Tibial artery (tissue), 4 donors: ENCODE data around the gene ZNRD2.

ENCODE experiments used
- DNase-seq, 2 donors: peaks; one replicate each; pipeline ENCODE4 v3.0.0-alpha.2; 2019
- H3K27ac ChIP-seq, 2 donors: fragments of 200-600 bp; sonication (generic) in 1 of 2; 1 replicate in 1 of 2; 2 replicates in 1 of 2; pipeline ENCODE4 v1.5.1; 2018 to 2019; ENCODE audit warnings: mild to moderate bottlenecking in 1 of 2
- H3K27me3 ChIP-seq, 2 donors: fragments of 200-600 bp; sonication (generic) in 1 of 2; one replicate each; pipeline versions ENCODE4 v1.5.1 to v1.6.0; 2016 to 2019
- H3K36me3 ChIP-seq, 3 donors: fragments of 200-600 bp; sonication (generic) in 2 of 3; one replicate each; pipeline ENCODE4 v1.5.1; 2016 to 2019; ENCODE audit warnings: mild to moderate bottlenecking in 2 of 3
- H3K4me1 ChIP-seq, 4 donors: fragments of 200-600 bp; sonication (generic) in 2 of 4; 1 replicate in 3 of 4; 2 replicates in 1 of 4; pipeline ENCODE4 v1.5.1; 2016 to 2019
- H3K4me3 ChIP-seq, 2 donors: fragments of 200-600 bp; sonication (generic) in 1 of 2; 1 replicate in 1 of 2; 2 replicates in 1 of 2; pipeline ENCODE4 v1.5.1; 2018 to 2019; ENCODE audit warnings: mild to moderate bottlenecking in 2 of 2
- H3K9me3 ChIP-seq, 3 donors: fragments of 200-600 bp; sonication (generic) in 1 of 3; one replicate each; pipeline ENCODE4 v1.5.1; 2016 to 2019
- CTCF ChIP-seq, 2 experiments: fragments of 200-600 bp in 1 of 2; fragments of 450-650 bp in 1 of 2; IDR thresholded peaks; one replicate each; pipeline ENCODE4 v1.5.1; 2017 to 2019; ENCODE audit warnings: antibody characterized with exemption in 2 of 2, mild to moderate bottlenecking in 1 of 2, moderate library complexity in 1 of 2
- intact Hi-C: fragments of 100-400 bp; cut with DNase I; formaldehyde crosslinking; loops from one replicate; pipeline ENCODE4 v1.15.0; 2023; ENCODE audit warnings: low total_unique reads

The ZNRD2 gene

GRCh38 chr11:65599216-65599954 is 29.1 kb downstream of the ZNRD2 start:
- no peak for TF ChIP-seq CTCF (IDR thresholded peaks at IDR 0.05)
- H3K27me3 ChIP-seq: no peaks in the 10 kb centered on the region
- DNase-seq: peak in 1 of 2 donors; percentile 66
- no peak overlapping the region for H3K27ac ChIP-seq
- H3K4me1 ChIP-seq: peaks cover 0 to 7% (median 0%) of the 10 kb centered on the region in 4 donors
- intact Hi-C loops: no loop called here
- H3K4me3 ChIP-seq: no peak overlapping the region
- H3K36me3 ChIP-seq: peaks cover 19 to 78% (median 62%) of the 10 kb centered on the region in 3 donors
- no peaks in the 10 kb centered on the region for H3K9me3 ChIP-seq

GRCh38 chr11:65599955-65600246 is 29.6 kb downstream of the ZNRD2 start:
- H3K27me3 ChIP-seq: no peaks in the 10 kb centered on the region
- intact Hi-C loops: no loop called here
- peaks cover 24 to 83% (median 67%) of the 10 kb centered on the region in 3 donors for H3K36me3 ChIP-seq
- peaks cover 0 to 7% (median 0%) of the 10 kb centered on the region in 4 donors for H3K4me1 ChIP-seq
- H3K9me3 ChIP-seq: no peaks in the 10 kb centered on the region
- peak in 1 of 2 donors; percentile 61 for DNase-seq
- no peak overlapping the region for H3K27ac ChIP-seq
- H3K4me3 ChIP-seq: no peak overlapping the region
- TF ChIP-seq CTCF (IDR thresholded peaks at IDR 0.05): no peak

- no peaks in the 10 kb centered on the region for H3K27me3 ChIP-seq
- no peak for DNase-seq
- intact Hi-C loops: no loop called here
- no peak for TF ChIP-seq CTCF (IDR thresholded peaks at IDR 0.05)
- no peak overlapping the region for H3K27ac ChIP-seq
- H3K4me3 ChIP-seq: no peak overlapping the region
- peaks cover 15 to 96% (median 67%) of the 10 kb centered on the region in 3 donors for H3K36me3 ChIP-seq
- H3K4me1 ChIP-seq: peaks cover 0 to 19% (median 16%) of the 10 kb centered on the region in 4 donors
- no peaks in the 10 kb centered on the region for H3K9me3 ChIP-seq
These were observed 34.0 kb downstream of the ZNRD2 start for GRCh38 chr11:65604258-65604657.

GRCh38 chr11:65606876-65607613 is 36.8 kb downstream of the ZNRD2 start:
- peak overlapping the region; percentile 73 to 78 for H3K27ac ChIP-seq
- peak in 1 of 2 experiments; percentile 12 for TF ChIP-seq CTCF (IDR thresholded peaks at IDR 0.05)
- peaks cover 0 to 47% (median 42%) of the 10 kb centered on the region in 4 donors for H3K4me1 ChIP-seq
- H3K27me3 ChIP-seq: no peaks in the 10 kb centered on the region
- H3K36me3 ChIP-seq: peaks cover 15 to 95% (median 45%) of the 10 kb centered on the region in 3 donors
- H3K9me3 ChIP-seq: no peaks in the 10 kb centered on the region
- DNase-seq: peak; percentile 95 to 98
- intact Hi-C loops: no loop called here
- H3K4me3 ChIP-seq: peak overlapping the region; percentile 39 to 53

GRCh38 chr11:65607614-65608426 is 37.5 kb downstream of the ZNRD2 start:
- no peaks in the 10 kb centered on the region for H3K9me3 ChIP-seq
- peaks cover 0 to 54% (median 49%) of the 10 kb centered on the region in 4 donors for H3K4me1 ChIP-seq
- peaks cover 15 to 95% (median 41%) of the 10 kb centered on the region in 3 donors for H3K36me3 ChIP-seq
- TF ChIP-seq CTCF (IDR thresholded peaks at IDR 0.05): no peak
- no peaks in the 10 kb centered on the region for H3K27me3 ChIP-seq
- H3K27ac ChIP-seq: peak overlapping the region; percentile 73 to 78
- H3K4me3 ChIP-seq: peak overlapping the region; percentile 39 to 53
- peak in 1 of 2 donors; percentile 64 for DNase-seq
- intact Hi-C loops: no loop called here
